HG03025 (cell line): ENCODE measurements around the gene PTPRN.
"Not testable (repeated sequence)": the region's sequence is repeated elsewhere in the genome, so short reads cannot be mapped to it uniquely, and the experiment has no call there.

Source experiments
- ATAC-seq: cut with Tn5 transposase; IDR thresholded peaks from one replicate; pipeline ENCODE4 v1.9.1; 2021; ENCODE audit warnings: mild to moderate bottlenecking, moderate library complexity; ENCODE audit not compliant: unreplicated experiment, low FRiP score

The PTPRN gene

GRCh38 chr2:219272356-219272755, 36.8 kb downstream of the PTPRN start:
- no peak for ATAC-seq

DNA sequence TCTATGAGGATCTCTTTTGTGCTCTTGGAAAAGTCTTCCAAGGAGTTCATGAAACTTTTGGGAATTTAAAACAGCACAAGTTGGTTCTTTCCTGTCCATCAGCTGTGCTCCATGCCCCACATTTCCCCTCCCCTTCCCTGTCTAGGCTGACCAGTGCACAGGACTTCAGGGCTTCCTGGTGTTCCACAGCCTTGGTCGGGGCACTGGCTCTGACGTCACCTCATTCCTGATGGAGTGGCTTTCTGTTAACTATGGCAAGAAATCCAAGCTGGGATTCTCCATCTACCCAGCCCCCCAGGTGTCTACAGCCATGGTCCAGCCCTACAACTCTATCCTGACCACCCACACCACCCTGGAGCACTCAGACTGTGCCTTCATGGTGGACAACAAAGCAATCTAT, 38.2 kb downstream of the PTPRN start:
- ATAC-seq = no peak

- no peak for ATAC-seq
Measured at GRCh38 chr2:219270055-219270372, 39.2 kb downstream of the PTPRN start.

DNA sequence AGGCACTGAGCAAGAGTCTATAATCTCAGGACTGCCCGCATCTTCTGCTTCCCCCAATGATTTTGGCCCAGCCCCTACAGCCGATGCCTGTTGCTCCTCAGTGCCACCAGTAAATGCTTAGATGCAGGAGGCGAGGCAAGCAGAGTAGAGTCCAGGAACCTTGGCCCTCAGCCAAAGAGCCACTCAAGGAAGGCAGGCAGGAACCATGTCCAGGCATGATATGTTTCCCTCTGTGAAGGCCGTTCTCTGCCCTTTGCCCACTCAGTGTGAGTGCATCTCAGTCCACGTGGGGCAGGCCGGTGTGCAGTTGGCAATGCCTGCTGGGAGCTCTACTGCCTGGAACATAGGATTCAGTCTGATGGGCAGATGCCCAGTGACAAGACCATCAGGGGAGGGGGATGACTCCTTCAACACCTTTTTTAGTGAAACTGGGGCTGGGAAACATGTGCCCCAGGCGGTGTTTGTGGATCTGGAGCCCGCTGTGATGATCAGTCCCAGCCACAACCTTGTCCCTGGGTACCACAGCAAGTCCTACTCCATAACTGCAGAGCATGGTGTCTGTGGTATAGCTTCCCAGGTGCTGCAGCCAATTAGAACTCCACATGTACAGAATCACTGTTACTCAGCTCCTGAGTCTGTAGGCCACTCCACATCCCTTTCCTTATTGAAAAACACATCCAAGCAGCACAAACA, 39.7 kb downstream of the PTPRN start:
- ATAC-seq = no peak

DNA sequence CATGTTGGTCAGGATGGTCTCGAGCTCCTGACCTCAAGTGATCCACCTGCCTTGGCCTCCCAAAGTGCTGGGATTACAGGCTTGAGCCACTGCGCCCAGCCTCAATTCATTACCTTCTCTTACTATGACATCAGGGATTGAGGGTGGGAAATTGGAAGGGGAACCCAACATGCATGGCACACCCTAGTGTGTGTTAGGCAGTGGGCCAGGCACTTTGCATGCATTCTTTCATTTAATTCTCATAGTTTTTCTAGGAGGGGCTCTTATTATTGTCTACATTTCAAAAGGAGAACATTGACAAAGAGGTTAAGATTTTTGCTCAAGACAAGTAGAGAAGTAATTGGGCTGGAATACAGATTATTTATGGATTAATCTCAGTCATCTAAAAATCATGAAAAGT, 40.9 kb downstream of the PTPRN start:
- ATAC-seq = no peak

DNA sequence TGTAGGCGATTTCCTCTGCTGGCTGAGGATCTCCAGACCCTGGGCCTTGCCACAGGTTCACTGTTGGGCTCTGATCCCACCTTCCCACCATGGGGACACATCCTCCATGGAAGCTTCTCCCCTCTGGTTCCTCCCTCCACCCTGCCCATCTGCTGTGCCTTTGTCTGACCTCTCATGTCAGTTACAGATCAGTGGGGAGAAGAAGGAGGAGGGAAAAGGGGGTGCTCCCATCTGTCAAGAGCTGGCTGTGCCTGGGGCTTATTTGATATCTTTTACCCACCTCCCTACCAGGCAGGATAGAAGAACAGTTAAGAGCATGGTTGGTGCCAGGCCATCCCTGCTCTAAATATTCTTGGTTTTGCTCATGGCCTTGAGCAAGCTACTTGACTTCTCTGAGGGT, 42.3 kb downstream of the PTPRN start:
- no peak for ATAC-seq

DNA sequence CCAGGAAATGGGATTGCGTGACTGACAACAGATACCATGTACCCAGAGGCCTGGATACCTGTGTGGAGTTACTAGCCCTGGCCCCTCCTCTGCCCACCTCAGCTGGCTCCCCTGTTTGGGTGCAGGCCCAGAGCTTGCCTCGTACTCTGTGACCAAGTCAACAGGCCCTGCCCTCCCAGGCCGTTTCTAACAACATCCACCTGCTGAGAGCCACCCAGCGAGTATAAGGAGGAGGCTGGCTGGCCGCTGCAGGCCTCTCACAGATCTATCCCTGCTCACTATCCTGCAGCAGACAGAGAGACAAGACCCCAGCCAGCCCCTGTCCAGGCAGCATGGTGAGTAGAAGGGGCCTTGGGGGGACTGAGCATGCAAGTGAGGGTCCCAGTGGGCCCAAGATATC, 43.0 kb downstream of the PTPRN start:
- ATAC-seq = no peak

DNA sequence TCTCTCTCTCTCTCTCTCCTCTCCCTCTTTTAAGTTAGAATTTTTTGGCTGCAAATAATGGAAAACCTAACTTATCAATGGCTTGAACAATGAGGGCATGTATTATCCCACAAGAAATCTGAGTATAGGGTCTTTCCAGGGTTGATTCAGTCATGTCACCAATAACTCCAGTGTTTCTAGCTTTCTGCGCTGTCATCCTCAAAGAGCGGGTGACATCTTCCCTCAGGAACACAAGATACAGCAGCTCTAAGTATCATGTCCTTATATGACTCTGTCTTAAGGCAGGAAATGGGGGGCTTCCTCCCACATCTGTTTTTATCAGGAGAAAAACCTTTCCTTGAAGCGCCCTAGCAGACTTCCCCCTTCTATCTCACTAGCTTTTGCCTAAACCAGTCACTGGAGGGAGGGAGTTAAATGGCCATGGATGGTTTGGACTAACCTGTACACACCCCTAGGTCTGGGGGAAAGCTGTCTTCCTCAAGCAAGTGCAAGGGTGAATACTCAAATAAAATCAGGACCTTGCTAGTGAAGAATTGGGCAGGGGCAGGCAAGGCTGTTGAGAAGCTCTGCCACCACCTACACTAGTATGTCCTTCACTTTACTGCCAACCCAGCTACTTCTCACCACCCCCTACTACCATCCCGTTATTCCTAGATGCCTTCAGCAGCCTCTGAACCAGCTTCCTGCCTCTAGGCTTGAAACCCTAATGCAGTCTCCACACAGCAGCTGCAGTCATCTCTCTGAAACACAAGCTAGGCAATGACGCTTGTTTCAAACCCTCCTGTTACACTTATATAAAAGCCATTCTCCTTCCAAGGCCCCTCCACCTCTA, 48.0 kb downstream of the PTPRN start:
- no peak for ATAC-seq

DNA sequence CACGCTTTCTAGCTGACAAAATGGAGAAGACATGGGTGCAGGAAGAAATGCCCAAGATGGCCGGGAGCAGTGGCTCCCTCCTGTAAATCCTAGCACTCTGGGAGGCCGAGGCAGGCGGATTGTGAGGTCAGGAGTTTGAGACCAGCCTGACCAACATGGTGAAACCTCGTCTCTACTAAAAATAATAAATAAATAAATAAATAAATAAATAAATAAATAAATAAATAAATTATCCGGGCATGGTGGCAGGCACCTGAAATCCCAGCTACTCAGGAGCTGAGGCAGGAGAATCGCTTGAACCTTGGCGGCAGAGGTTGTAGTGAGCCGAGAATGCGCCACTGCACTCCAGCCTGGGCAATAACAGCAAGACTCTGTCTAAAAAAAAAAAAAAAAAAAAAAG, 50.3 kb downstream of the PTPRN start:
- ATAC-seq = not testable (repeated sequence)

DNA sequence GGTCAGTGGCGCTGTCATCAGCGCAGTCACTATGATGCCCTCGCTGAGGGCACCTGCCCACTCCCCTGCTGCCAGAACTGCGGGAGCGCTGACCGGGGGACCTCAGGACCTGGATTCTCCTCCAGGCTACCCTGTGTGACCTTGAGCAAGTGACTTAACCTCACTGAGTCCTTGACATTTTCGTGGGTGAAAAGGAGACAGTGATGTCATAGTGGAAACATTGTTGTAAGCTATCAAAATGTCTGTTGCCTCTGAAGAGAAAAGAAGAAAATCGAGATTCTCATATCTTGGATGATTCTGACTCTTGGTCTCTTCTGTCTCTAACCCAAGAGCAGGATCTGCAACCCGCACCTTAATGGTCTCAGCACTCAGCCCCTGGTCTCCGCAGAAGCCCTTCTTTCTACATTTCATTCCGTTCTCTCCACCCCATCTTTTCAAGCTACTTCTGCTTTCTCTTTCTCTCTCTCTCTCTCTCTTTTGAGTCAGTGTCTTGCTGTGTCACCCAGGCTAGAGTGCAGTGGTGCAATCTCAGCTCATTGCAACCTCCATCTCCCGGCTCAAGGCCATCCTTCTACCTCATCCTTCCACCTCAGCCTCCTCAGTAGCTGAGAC, 54.5 kb downstream of the PTPRN start:
- ATAC-seq = peak; percentile 19

DNA sequence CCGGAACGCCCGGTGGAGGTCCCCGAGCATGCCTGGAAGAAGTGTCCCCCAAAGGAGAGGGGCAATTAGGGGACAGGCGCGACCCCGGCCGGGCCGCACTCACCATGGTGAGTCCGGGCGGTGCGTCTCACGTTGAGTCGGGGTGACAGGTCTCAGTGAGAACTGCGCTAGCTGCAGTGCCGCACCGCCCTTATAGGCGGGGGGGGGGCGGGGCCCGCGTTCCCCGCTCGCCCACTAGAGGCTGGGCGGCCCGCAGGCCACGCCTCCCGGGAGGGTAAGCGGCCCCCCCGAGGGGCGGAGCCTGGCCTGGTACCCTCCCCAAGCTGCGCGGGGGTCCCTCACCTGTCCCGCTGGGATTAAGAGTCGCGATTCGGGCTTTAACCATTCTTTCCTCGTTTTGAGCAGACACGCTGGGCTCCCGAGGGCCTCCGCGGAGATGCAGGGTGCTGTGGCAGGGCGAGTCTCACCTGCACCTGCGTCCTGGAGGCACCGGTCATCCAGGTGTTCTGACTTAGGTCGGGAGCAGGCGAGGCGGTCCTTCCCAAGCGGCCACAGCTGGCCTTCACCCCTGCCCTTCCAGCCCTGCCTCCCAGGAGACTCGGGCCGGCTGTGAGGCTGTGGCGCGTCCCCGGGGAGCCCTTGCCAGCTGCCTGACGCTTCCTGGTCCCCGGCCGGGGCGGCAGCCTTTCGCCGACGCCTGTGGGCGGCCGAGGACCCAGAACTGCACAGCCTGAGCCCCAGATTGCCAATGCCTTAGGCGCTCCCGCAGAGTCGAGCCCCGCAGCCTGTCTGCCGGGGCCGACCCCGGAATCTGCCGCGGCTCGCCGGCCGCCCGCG, 55.2 kb downstream of the PTPRN start, which contains the start of gene TUBA4A:
Gene TUBA4A (minus strand): TSS at position 166 of the 837 bp plus-strand sequence. CDS start 60 bp downstream, at position 106.
- peak; percentile 49 for ATAC-seq

DNA sequence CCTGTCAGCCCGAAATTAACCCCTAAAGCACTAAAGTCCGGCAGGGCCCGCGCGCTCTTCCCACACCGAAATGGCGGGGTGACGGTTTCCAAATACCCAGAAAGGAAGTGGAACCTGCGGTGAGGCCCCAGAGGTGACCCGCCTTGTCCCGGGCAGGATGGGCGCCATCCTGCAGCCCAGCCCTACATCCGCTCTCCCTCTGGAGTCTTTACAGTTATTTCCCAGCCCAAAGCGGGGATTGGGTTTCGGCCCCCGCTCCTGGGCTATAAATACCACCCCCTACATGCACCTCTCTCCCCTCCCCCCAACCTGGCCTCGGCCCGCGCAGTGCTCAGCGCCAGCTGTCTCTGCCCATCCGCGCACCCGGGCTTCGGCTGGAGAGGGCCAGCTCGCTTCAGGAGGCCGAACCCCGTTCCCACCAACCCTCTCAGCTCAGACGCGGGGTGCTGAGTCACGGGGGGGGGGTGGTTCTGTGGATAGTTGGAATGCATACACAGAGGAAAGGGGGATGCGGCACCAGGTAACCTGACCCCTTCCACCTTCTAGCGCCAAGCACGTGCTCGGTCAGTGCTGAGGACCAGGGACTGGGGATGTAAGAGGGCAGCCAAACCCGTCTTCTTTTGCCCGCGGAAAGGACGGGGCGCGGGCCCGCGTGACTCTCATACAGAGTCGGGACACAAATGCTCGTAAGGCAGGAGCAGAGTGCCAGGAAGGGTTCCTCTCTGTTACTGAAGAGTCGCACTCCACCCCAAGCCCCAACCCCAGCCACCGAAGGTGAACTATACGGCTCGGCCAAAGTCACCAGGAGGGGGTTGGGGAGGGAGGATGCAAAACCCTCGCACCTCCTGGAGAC, 56.1 kb downstream of the PTPRN start, which contains the start of gene TUBA4B:
Gene TUBA4B (plus strand): TSS at position 344 of the 853 bp plus-strand sequence. CDS start 165 bp downstream, at position 509.
- peak; percentile 23 for ATAC-seq

DNA sequence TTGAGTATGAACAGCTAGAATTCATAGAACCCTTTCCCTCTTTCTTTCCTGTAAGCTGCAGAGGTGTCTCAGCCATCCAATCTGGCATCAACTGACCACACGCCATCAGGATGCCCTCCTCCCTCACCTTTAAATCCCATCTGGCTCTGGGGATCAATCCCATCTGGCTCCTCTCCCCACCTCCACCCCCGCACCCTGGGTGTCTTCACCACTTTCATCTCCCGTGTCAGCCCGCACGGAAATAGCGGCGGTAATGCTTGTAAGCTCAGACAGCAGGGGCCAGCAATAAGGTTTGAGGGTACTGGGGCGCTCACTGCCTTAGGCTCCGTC, 56.7 kb downstream of the PTPRN start:
- no peak for ATAC-seq

- no peak for ATAC-seq
Measured at GRCh38 chr2:219252084-219252483, 57.1 kb downstream of the PTPRN start.

GRCh38 chr2:219251656-219252055, 57.5 kb downstream of the PTPRN start:
- no peak for ATAC-seq

DNA sequence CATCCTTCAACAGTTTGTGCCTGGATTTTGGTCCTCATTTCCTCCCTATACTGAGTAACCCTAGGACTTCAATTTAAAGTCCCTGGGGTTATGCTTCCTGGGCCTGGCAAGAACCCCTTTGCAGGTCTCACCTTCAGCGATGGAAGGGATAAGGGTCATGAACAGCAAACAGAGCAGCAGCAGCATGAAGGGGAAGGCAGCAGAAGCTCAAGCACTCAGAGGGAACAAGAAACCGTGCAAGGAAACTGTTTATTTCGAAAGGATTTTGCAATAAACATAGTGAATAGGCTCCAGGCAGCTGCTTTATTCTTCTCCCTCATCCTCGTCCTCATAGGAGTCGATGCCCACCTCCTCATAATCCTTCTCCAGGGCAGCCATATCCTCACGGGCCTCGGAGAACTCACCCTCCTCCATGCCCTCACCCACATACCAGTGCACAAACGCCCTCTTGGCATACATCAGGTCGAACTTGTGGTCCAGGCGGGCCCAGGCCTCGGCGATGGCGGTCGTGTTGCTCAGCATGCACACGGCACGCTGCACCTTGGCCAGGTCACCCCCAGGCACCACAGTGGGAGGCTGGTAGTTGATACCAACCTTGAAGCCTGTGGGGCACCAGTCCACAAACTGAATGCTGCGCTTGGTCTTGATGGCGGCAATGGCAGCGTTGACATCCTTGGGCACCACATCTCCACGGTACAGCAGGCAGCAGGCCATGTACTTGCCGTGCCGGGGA, 59.0 kb downstream of the PTPRN start:
- ATAC-seq = no peak

- no peak for ATAC-seq
Measured at GRCh38 chr2:219249203-219249980, 59.8 kb downstream of the PTPRN start.

DNA sequence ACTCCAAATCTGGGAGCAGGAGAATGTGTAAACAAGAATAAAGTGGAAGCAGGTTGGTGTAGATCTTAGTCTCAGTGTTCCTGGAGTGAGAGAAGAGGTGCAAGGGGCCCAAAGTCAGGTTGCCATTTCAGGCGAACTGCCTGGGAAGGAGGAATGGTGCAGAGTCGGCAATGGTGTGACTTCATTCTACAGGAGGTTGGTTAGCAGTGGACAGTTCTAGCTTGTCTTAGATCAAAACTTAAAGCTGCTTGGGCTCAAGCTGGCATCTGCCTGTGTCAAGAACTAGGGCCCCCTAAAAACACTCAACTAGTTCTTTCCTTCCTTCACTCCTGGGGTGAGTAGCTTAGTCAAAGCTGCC, 60.4 kb downstream of the PTPRN start:
- ATAC-seq = no peak
